Tibial artery (tissue), 4 donors: ENCODE results near the gene HPRT1.
A peak's percentile ranks its signal among the peaks of the same experiment; 100 is the strongest.

ENCODE experiments used
- DNase-seq, 2 donors: peaks; one replicate each; pipeline ENCODE4 v3.0.0-alpha.2; 2019
- H3K27ac ChIP-seq, 2 donors: fragments of 200-600 bp; sonication (generic) in 1 of 2; 1 replicate in 1 of 2; 2 replicates in 1 of 2; pipeline ENCODE4 v1.5.1; 2018 to 2019; ENCODE audit warnings: mild to moderate bottlenecking in 1 of 2
- H3K27me3 ChIP-seq, 2 donors: fragments of 200-600 bp; sonication (generic) in 1 of 2; one replicate each; pipeline versions ENCODE4 v1.5.1 to v1.6.0; 2016 to 2019
- H3K36me3 ChIP-seq, 3 donors: fragments of 200-600 bp; sonication (generic) in 2 of 3; one replicate each; pipeline ENCODE4 v1.5.1; 2016 to 2019; ENCODE audit warnings: mild to moderate bottlenecking in 2 of 3
- H3K4me1 ChIP-seq, 4 donors: fragments of 200-600 bp; sonication (generic) in 2 of 4; 1 replicate in 3 of 4; 2 replicates in 1 of 4; pipeline ENCODE4 v1.5.1; 2016 to 2019
- H3K4me3 ChIP-seq, 2 donors: fragments of 200-600 bp; sonication (generic) in 1 of 2; 1 replicate in 1 of 2; 2 replicates in 1 of 2; pipeline ENCODE4 v1.5.1; 2018 to 2019; ENCODE audit warnings: mild to moderate bottlenecking in 2 of 2
- H3K9me3 ChIP-seq, 3 donors: fragments of 200-600 bp; sonication (generic) in 1 of 3; one replicate each; pipeline ENCODE4 v1.5.1; 2016 to 2019
- CTCF ChIP-seq, 2 experiments: fragments of 200-600 bp in 1 of 2; fragments of 450-650 bp in 1 of 2; IDR thresholded peaks; one replicate each; pipeline ENCODE4 v1.5.1; 2017 to 2019; ENCODE audit warnings: antibody characterized with exemption in 2 of 2, mild to moderate bottlenecking in 1 of 2, moderate library complexity in 1 of 2
- intact Hi-C: fragments of 100-400 bp; cut with DNase I; formaldehyde crosslinking; loops from one replicate; pipeline ENCODE4 v1.15.0; 2023; ENCODE audit warnings: low total_unique reads

HPRT1 gene

GRCh38 chrX:134501941-134502340, 42.0 kb downstream of the HPRT1 start:
- no peak for TF ChIP-seq CTCF (IDR thresholded peaks at IDR 0.05)
- H3K36me3 ChIP-seq: peaks cover 0 to 9% (median 0%) of the 10 kb centered on the region in 3 donors
- H3K4me1 ChIP-seq: no peaks in the 10 kb centered on the region
- H3K27ac ChIP-seq: no peak overlapping the region
- intact Hi-C loops: no loop called here
- H3K9me3 ChIP-seq: no peaks in the 10 kb centered on the region
- DNase-seq: no peak
- H3K4me3 ChIP-seq: no peak overlapping the region
- no peaks in the 10 kb centered on the region for H3K27me3 ChIP-seq

- Histone ChIP-seq H3K4me3 (no peak overlapping the region), H3K4me1 (no peaks in the 10 kb centered on the region), H3K27ac (no peak overlapping the region), H3K27me3 (no peaks in the 10 kb centered on the region), H3K36me3 (peaks cover 0 to 9% (median 0%) of the 10 kb centered on the region in 3 donors), H3K9me3 (no peaks in the 10 kb centered on the region)
- intact Hi-C loops: no loop called here
- no peak for DNase-seq
- TF ChIP-seq CTCF (IDR thresholded peaks at IDR 0.05): no peak
Measured at GRCh38 chrX:134502686-134503085, 42.7 kb downstream of the HPRT1 start.

GRCh38 chrX:134512566-134512965, 52.6 kb downstream of the HPRT1 start:
- no peak for TF ChIP-seq CTCF (IDR thresholded peaks at IDR 0.05)
- intact Hi-C loops: no loop called here
- Histone ChIP-seq H3K4me3 (no peak overlapping the region), H3K36me3 (no peaks in the 10 kb centered on the region), H3K9me3 (no peaks in the 10 kb centered on the region), H3K27me3 (no peaks in the 10 kb centered on the region), H3K27ac (no peak overlapping the region), H3K4me1 (no peaks in the 10 kb centered on the region)
- no peak for DNase-seq

GRCh38 chrX:134513091-134513490, 53.1 kb downstream of the HPRT1 start:
- no peaks in the 10 kb centered on the region for H3K27me3 ChIP-seq
- TF ChIP-seq CTCF (IDR thresholded peaks at IDR 0.05): no peak
- no peak for DNase-seq
- H3K27ac ChIP-seq: no peak overlapping the region
- no peaks in the 10 kb centered on the region for H3K36me3 ChIP-seq
- H3K9me3 ChIP-seq: no peaks in the 10 kb centered on the region
- H3K4me1 ChIP-seq: no peaks in the 10 kb centered on the region
- intact Hi-C loops: no loop called here
- no peak overlapping the region for H3K4me3 ChIP-seq

GRCh38 chrX:134520860-134521390, 61.0 kb downstream of the HPRT1 start:
- Histone ChIP-seq H3K27me3 (no peaks in the 10 kb centered on the region), H3K4me1 (no peaks in the 10 kb centered on the region), H3K9me3 (no peaks in the 10 kb centered on the region), H3K36me3 (no peaks in the 10 kb centered on the region), H3K4me3 (no peak overlapping the region), H3K27ac (no peak overlapping the region)
- TF ChIP-seq CTCF (IDR thresholded peaks at IDR 0.05): peak; percentile 31 to 40
- intact Hi-C loops: no loop called here
- DNase-seq: no peak

GRCh38 chrX:134524181-134524580, 64.2 kb downstream of the HPRT1 start:
- Histone ChIP-seq H3K27ac (no peak overlapping the region), H3K9me3 (no peaks in the 10 kb centered on the region), H3K27me3 (no peaks in the 10 kb centered on the region), H3K36me3 (no peaks in the 10 kb centered on the region), H3K4me3 (no peak overlapping the region), H3K4me1 (no peaks in the 10 kb centered on the region)
- no peak for DNase-seq
- TF ChIP-seq CTCF (IDR thresholded peaks at IDR 0.05): no peak
- intact Hi-C loops: no loop called here
